22Rv1 (cell line): ENCODE results near the gene RBM34.

Experiments
- CTCF ChIP-seq: fragments of 450-650 bp; IDR thresholded peaks from 2 replicates; pipeline ENCODE4 v1.5.1; 2017; ENCODE audit warnings: mild to moderate bottlenecking
- ZFX ChIP-seq: fragments of 450-650 bp; IDR thresholded peaks from 2 replicates; pipeline ENCODE4 v1.6.1; 2017; ENCODE audit warnings: antibody characterized with exemption, borderline replicate concordance

DNA sequence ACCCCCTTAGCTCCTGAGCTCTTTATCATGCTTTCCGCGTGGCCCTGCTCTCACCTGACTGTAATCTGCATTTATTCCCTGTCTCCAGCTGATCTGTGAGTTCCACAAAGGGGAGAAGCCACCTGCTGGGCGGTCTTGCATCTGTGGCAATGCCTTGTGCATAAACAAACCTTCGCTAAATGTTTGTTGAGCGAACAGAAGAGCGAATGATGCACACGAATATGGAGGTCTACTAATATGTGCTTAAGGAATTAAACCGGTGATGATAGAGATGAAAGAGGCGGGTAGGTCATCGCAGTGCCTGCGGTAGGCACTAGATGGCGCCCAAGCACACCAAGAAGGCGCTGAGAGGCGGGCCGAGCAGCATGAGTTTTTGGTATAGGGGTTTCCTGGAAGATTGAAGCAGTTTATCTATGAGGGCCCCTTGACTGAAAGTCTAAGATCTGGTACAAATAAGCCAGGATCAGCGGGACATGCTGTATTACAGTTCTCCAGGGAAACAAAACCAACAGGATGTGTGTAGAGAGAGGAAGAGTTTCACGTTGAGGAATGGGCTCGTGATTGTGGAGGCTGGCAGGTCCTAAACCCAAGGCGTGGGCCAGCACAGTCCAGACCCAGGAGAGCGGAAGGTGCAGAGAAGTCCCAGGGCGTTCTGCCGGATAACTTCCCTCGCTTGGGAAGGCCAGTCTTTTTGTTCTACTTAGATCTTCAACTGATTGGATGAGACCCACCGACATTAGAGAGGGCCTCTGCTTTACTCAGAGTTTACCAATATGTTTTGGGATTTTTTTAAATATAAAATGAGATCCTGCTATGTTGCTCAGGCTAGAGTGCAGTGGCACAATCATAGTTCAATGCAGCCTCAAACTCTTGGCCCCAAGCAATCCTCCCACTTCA is 67.1 kb downstream of the RBM34 start:
- TF ChIP-seq CTCF (peak; percentile 100), ZFX (no peak)
